NCI-H510A (cell line): ENCODE data around the gene TMX2.
"Not testable (repeated sequence)": the region's sequence is repeated elsewhere in the genome, so short reads cannot be mapped to it uniquely, and the experiment has no call there.

Experiments
- DNase-seq: peaks from one replicate; lab custom pipeline; 2025; lab: John Stamatoyannopoulos, UW

Gene TMX2

GRCh38 chr11:57712256-57713150 lies at the start of gene TMX2:
Gene TMX2 (plus strand): TSS chr11:57712593. CDS start chr11:57712619, 26 bp downstream.
- peak; percentile 93 for DNase-seq

- no peak for DNase-seq
Measured at GRCh38 chr11:57662893-57663292, 49.5 kb upstream of the TMX2 start.

GRCh38 chr11:57663975-57664374 lies 48.4 kb upstream of the TMX2 start:
- DNase-seq = no peak

- DNase-seq = peak; percentile 94
Measured at GRCh38 chr11:57667117-57667735, 45.2 kb upstream of the TMX2 start.

GRCh38 chr11:57667736-57668433 lies 44.5 kb upstream of the TMX2 start, which contains the start of gene ZDHHC5:
Gene ZDHHC5 (plus strand): TSS chr11:57668114. CDS start chr11:57673091, 4,977 bp downstream.
- DNase-seq = peak; percentile 96

GRCh38 chr11:57668434-57668782 lies 44.0 kb upstream of the TMX2 start:
- DNase-seq = no peak

- no peak for DNase-seq
Measured at GRCh38 chr11:57674251-57674650, 38.1 kb upstream of the TMX2 start.

- no peak for DNase-seq
Measured at GRCh38 chr11:57675176-57675941, 37.0 kb upstream of the TMX2 start.

- DNase-seq = no peak
Measured at GRCh38 chr11:57679396-57679795, 33.0 kb upstream of the TMX2 start.

GRCh38 chr11:57680552-57680874 lies 31.9 kb upstream of the TMX2 start:
- DNase-seq = no peak

GRCh38 chr11:57681168-57681567 lies 31.2 kb upstream of the TMX2 start:
- no peak for DNase-seq

- not testable (repeated sequence) for DNase-seq
Measured at GRCh38 chr11:57690474-57690873, 21.9 kb upstream of the TMX2 start.

GRCh38 chr11:57698843-57699365 lies 13.5 kb upstream of the TMX2 start:
- no peak for DNase-seq

GRCh38 chr11:57699813-57700212 lies 12.6 kb upstream of the TMX2 start:
- no peak for DNase-seq

GRCh38 chr11:57700425-57700824 lies 12.0 kb upstream of the TMX2 start:
- DNase-seq = no peak

- DNase-seq = no peak
Measured at GRCh38 chr11:57703341-57703740, 9.1 kb upstream of the TMX2 start.

GRCh38 chr11:57704932-57705331 lies 7.5 kb upstream of the TMX2 start:
- no peak for DNase-seq

- not testable (repeated sequence) for DNase-seq
Measured at GRCh38 chr11:57705432-57705831, 7.0 kb upstream of the TMX2 start.

- no peak for DNase-seq
Measured at GRCh38 chr11:57709802-57710367, 2.5 kb upstream of the TMX2 start.

- DNase-seq = peak; percentile 90
Measured at GRCh38 chr11:57711414-57712255, 758 bp upstream of the TMX2 start, which contains the start of gene MED19. Gene MED19 (minus strand): TSS chr11:57712215. CDS start chr11:57712179, 36 bp downstream.
